GM12878 (cell line): ENCODE data around the gene KRT38. TPM values are rescaled to one million over a fixed set of nuclear protein-coding genes. Genes with fewer than 3 reads are reported as not detected.

Experiments
- ATAC-seq: fragments of 200-7000 bp; cut with Tn5 transposase; 3 replicates; pipeline ENCODE4 v1.9.1; 2020; ENCODE audit warnings: mild to moderate bottlenecking, moderate library complexity
- BruUV-seq: library from RNA; stranded (reverse); fragments of 400-500 nt; replicated peaks from 2 replicates; lab custom pipeline; 2021; lab: Mats Ljungman, UMichigan
- CTCF ChIA-PET: fragments of 300-600 bp; sonication (Branson Sonifier 250); formaldehyde crosslinking; extraction: SDS; loops from one replicate; lab custom pipeline; 2021; ENCODE audit warnings: inconsistent platforms; lab: Yijun Ruan, JAX
- POLR2A ChIA-PET: fragments of 350-600 bp; formaldehyde crosslinking; extraction: SDS; loops from one replicate; lab custom pipeline; 2021; ENCODE audit warnings: inconsistent platforms; lab: Charles Lee
- RAD21 ChIA-PET: fragments of 300-600 bp; sonication (Branson Sonifier 250); formaldehyde crosslinking; loops from one replicate; lab custom pipeline; 2023; ENCODE audit warnings: antibody characterized with exemption; ENCODE audit not compliant: unreplicated experiment; lab: Charles Lee
- SMC1A ChIA-PET: fragments of 300-600 bp; sonication (Branson Sonifier 250); formaldehyde crosslinking; loops from one replicate; lab custom pipeline; 2023; ENCODE audit not compliant: unreplicated experiment, uncharacterized antibody; lab: Charles Lee
- DNase-seq: peaks from one replicate; pipeline ENCODE4 v3.0.0-alpha.2; 2011; ENCODE audit warnings: low read depth, low spot score
- FAIRE-seq: peaks from 3 replicates; lab custom pipeline; 2011; peaks lifted over from hg19 to GRCh38; lab: Jason Lieb, UNC
- H2AFZ ChIP-seq: 2 replicates; pipeline ENCODE4 v1.6.0; 2011; ENCODE audit warnings: low read depth, low read length, control low read depth; ENCODE audit not compliant: control insufficient read depth
- H3K27ac ChIP-seq: 2 replicates; pipeline ENCODE4 v1.5.1; 2011; ENCODE audit warnings: control low read depth; ENCODE audit not compliant: control insufficient read depth, insufficient read depth
- H3K27me3 ChIP-seq, 2 experiments: replicated peaks in 1 of 2; 2 replicates each; pipeline versions ENCODE4 v1.6.0 to v1.6.1; 2011; ENCODE audit warnings: low read length in 1 of 2; ENCODE audit not compliant: control insufficient read depth in 2 of 2, insufficient read depth in 2 of 2
- H3K36me3 ChIP-seq, 2 experiments: 2 replicates each; pipeline ENCODE4 v1.5.1; 2011; ENCODE audit warnings: low read length in 1 of 2; ENCODE audit not compliant: control insufficient read depth in 2 of 2, insufficient read depth in 2 of 2
- H3K4me1 ChIP-seq: 2 replicates; pipeline ENCODE4 v1.6.1; 2011; ENCODE audit warnings: mild to moderate bottlenecking, low read length, moderate library complexity, mixed read lengths; ENCODE audit not compliant: control insufficient read depth, insufficient read depth
- H3K4me2 ChIP-seq: 2 replicates; pipeline ENCODE4 v1.6.0; 2011; ENCODE audit warnings: control low read depth; ENCODE audit not compliant: control insufficient read depth, insufficient read depth
- H3K4me3 ChIP-seq: fragments of 200-600 bp; sonication (generic); 2 replicates; pipeline ENCODE4 v1.5.1; 2016
- H3K79me2 ChIP-seq: 2 replicates; pipeline ENCODE4 v1.6.0; 2011; ENCODE audit warnings: low read length; ENCODE audit not compliant: control insufficient read depth, insufficient read depth
- H3K9ac ChIP-seq: 2 replicates; pipeline ENCODE4 v1.8.0; 2011; ENCODE audit warnings: low read length, control low read depth, mixed read lengths; ENCODE audit not compliant: control insufficient read depth, insufficient read depth
- H3K9me3 ChIP-seq: replicated peaks from 3 replicates; pipeline ENCODE4 v1.5.1; 2011; ENCODE audit warnings: mild to moderate bottlenecking, low read length; ENCODE audit not compliant: control insufficient read depth, insufficient read depth
- H4K20me1 ChIP-seq: 2 replicates; pipeline ENCODE4 v1.6.0; 2011; ENCODE audit not compliant: control insufficient read depth, insufficient read depth
- BACH1 ChIP-seq: fragments of 450-650 bp; IDR thresholded peaks from 2 replicates; pipeline ENCODE4 v1.6.1; 2017; ENCODE audit warnings: mild to moderate bottlenecking, borderline replicate concordance
- E2F4 ChIP-seq: IDR thresholded peaks from 2 replicates; pipeline ENCODE4 v1.6.1; 2012; ENCODE audit warnings: low read depth, low read length, improper control_type of control experiment
- FOXK2 ChIP-seq: fragments of 450-650 bp; IDR thresholded peaks from 2 replicates; pipeline ENCODE4 v1.6.1; 2017; ENCODE audit warnings: mild to moderate bottlenecking, moderate library complexity
- GABPA ChIP-seq: IDR thresholded peaks from 2 replicates; pipeline ENCODE4 v1.6.1; 2014; ENCODE audit warnings: antibody characterized with exemption, low read depth, mild to moderate bottlenecking, inconsistent platforms
- HSF1 ChIP-seq: fragments of 150-350 bp; IDR thresholded peaks from 2 replicates; pipeline ENCODE4 v1.6.1; 2014; ENCODE audit warnings: mild to moderate bottlenecking, low read depth, low read length
- IRF3 ChIP-seq: fragments of 450-650 bp; IDR thresholded peaks from 2 replicates; pipeline ENCODE4 v1.6.1; 2014; ENCODE audit warnings: mild to moderate bottlenecking
- KAT2A ChIP-seq: conservative IDR thresholded peaks from 2 replicates; pipeline ENCODE4 v1.6.1; 2011; ENCODE audit warnings: low read depth, low read length; ENCODE audit not compliant: control insufficient read depth
- MEF2A ChIP-seq: IDR thresholded peaks from 2 replicates; pipeline ENCODE4 v1.6.1; 2011; ENCODE audit warnings: low read depth, mild to moderate bottlenecking, low read length, moderate library complexity; ENCODE audit not compliant: insufficient read depth
- NBN ChIP-seq: fragments of 450-650 bp; IDR thresholded peaks from 2 replicates; pipeline ENCODE4 v1.6.1; 2016
- POLR2A ChIP-seq: IDR thresholded peaks from 2 replicates; pipeline ENCODE4 v1.6.1; 2011; ENCODE audit warnings: low read depth, mild to moderate bottlenecking, low read length
- PRDM15 ChIP-seq: fragments of 450-650 bp; formaldehyde crosslinking; IDR thresholded peaks from 2 replicates; pipeline ENCODE4 v1.4.0; 2020; ENCODE audit warnings: mild to moderate bottlenecking, moderate library complexity
- SUZ12 ChIP-seq: fragments of 200-600 bp; sonication (generic); IDR thresholded peaks from one replicate; pipeline ENCODE4 v1.6.1; 2018; ENCODE audit warnings: antibody characterized with exemption, mild to moderate bottlenecking; ENCODE audit not compliant: unreplicated experiment
- YBX1 ChIP-seq: fragments of 450-650 bp; IDR thresholded peaks from 2 replicates; pipeline ENCODE4 v1.6.1; 2016; ENCODE audit warnings: antibody characterized with exemption
- ZBTB4 ChIP-seq: fragments of 450-650 bp; formaldehyde crosslinking; IDR thresholded peaks from 2 replicates; pipeline ENCODE4 v1.4.0; 2022; ENCODE audit warnings: mild to moderate bottlenecking, moderate library complexity
- WGBS: methylation state at CpG from one replicate; pipeline ENCODE4 v1.1.6; 2016; ENCODE audit warnings: low lambda C conversion rate; ENCODE audit not compliant: insufficient replicate concordance, insufficient coverage; ENCODE audit errors: missing lambda C conversion rate; 5-methylcytosine and 5-hydroxymethylcytosine counted together
- in situ Hi-C: fragments of 300-500 bp; cut with MboI; formaldehyde crosslinking; loops from 9 replicates; pipeline ENCODE4 v1.14.3; 2018; ENCODE audit warnings: mixed read lengths
- intact Hi-C: fragments of 100-400 bp; cut with micrococcal nuclease; formaldehyde crosslinking; loops from one replicate; pipeline ENCODE4 v1.14.2; 2022; ENCODE audit not compliant: unreplicated experiment
- polyA plus RNA-seq, 11 experiments: library from polyadenylated mRNA; depleted of rRNA in 4 of 11; unstranded in 6 of 11; stranded (reverse) in 5 of 11; fragments of >200 nt; fragmentation: Nextera tagmentation in 4 of 11; fragmentation: Illumina TruSeq in 1 of 11; extraction: Ambion mirVana in 4 of 11; extraction: Trizol in 1 of 11; gene quantifications; 1 replicate in 1 of 11; 2 replicates in 10 of 11; pipeline versions ENCODE4 v1.2.1 to v1.2.3, GENCODE V29; 2011 to 2016; ENCODE audit warnings: inconsistent platforms in 2 of 11, missing spikeins in 2 of 11, low read depth in 1 of 11
- total RNA-seq, 4 experiments: library from RNA; depleted of rRNA in 3 of 4; stranded (reverse); fragments of >200 nt in 3 of 4; fragmentation: Illumina TruSeq in 1 of 4; extraction: Trizol in 1 of 4; gene quantifications; 2 replicates each; pipeline versions ENCODE4 v1.2.1 to v1.2.3, GENCODE V29; 2013 to 2021

KRT38 gene
- total and polyA plus RNA-seq, 10 of the 15 experiments (the other 5 are each of a cell fraction or from before 2014, with no cell fraction given): not detected

- in situ Hi-C loops: no loop called here
- peaks cover 0 to 2% of the 10 kb centered on the region in 2 experiments; a peak in 1 of 4 replicates for H3K27me3 ChIP-seq
- no peak for FAIRE-seq
- ChIA-PET CTCF (no interaction called here), RAD21 (no interaction called here), POLR2A (no interaction called here), SMC1A (no interaction called here)
- ATAC-seq: no peak
- no peak overlapping the region for H3K27ac ChIP-seq
- no peak overlapping the region for H2AFZ ChIP-seq
- no peaks in the 10 kb centered on the region for H3K36me3 ChIP-seq
- H3K4me3 ChIP-seq: no peak overlapping the region
- H4K20me1 ChIP-seq: no peaks in the 10 kb centered on the region
- no peak overlapping the region for H3K4me2 ChIP-seq
- DNase-seq: no peak
- no peaks in the 10 kb centered on the region for H3K79me2 ChIP-seq
- H3K9me3 ChIP-seq: no peaks in the 10 kb centered on the region
- H3K4me1 ChIP-seq: no peaks in the 10 kb centered on the region
- WGBS: 44% methylated on average over 20 of the region's 20 CpGs
- H3K9ac ChIP-seq: no peak overlapping the region
- intact Hi-C loops: no loop called here
- BruUV-seq: no TSS peak
- TF ChIP-seq NBN (no peak), MEF2A (no peak), E2F4 (no peak), BACH1 (no peak), ZBTB4 (CRISPR knock-in tag) (no peak), HSF1 (no peak), IRF3 (no peak), POLR2A (no peak), FOXK2 (no peak), YBX1 (no peak), GABPA (no peak), PRDM15 (CRISPR knock-in tag) (no peak), SUZ12 (no peak), KAT2A (no peak)
These were observed 29.5 kb downstream of the KRT38 start for GRCh38 chr17:41411072-41411840.
